DOHH2 (cell line): ENCODE results near the gene CCDC28A.

Experiments
- H3F3A ChIP-seq: fragments of 200-600 bp; sonication (generic), shearing (Covaris generic); 2 replicates; pipeline ENCODE4 v1.6.0; 2016; ENCODE audit warnings: antibody characterized with exemption, mild to moderate bottlenecking; ENCODE audit not compliant: control insufficient read depth, insufficient read depth
- H3K27ac ChIP-seq: fragments of 200-600 bp; sonication (generic); 2 replicates; pipeline ENCODE4 v1.5.1; 2014; ENCODE audit warnings: low read depth, mild to moderate bottlenecking, low read length, moderate library complexity
- H3K27me3 ChIP-seq: fragments of 200-600 bp; sonication (generic); 2 replicates; pipeline ENCODE4 v1.6.1; 2014; ENCODE audit warnings: mild to moderate bottlenecking, low read length, mixed read lengths; ENCODE audit not compliant: control insufficient read depth
- H3K36me3 ChIP-seq: fragments of 200-600 bp; sonication (generic); 2 replicates; pipeline ENCODE4 v1.6.1; 2014; ENCODE audit warnings: mild to moderate bottlenecking, low read length, moderate library complexity, mixed read lengths; ENCODE audit not compliant: control insufficient read depth
- H3K4me1 ChIP-seq: fragments of 200-600 bp; sonication (generic); 2 replicates; pipeline ENCODE4 v1.6.1; 2014; ENCODE audit warnings: mild to moderate bottlenecking, low read length, mixed read lengths; ENCODE audit not compliant: control insufficient read depth
- H3K4me2 ChIP-seq: fragments of 200-600 bp; sonication (generic); 2 replicates; pipeline ENCODE4 v1.6.0; 2014; ENCODE audit warnings: mild to moderate bottlenecking, low read length, moderate library complexity
- H3K4me3 ChIP-seq: fragments of 200-600 bp; sonication (generic); 2 replicates; pipeline ENCODE4 v1.5.1; 2014; ENCODE audit warnings: mild to moderate bottlenecking, low read length, mixed read lengths
- H3K79me2 ChIP-seq: fragments of 200-600 bp; sonication (generic); 2 replicates; pipeline ENCODE4 v1.6.1; 2014; ENCODE audit warnings: mild to moderate bottlenecking, low read length, mixed read lengths; ENCODE audit not compliant: control insufficient read depth
- H3K9me2 ChIP-seq: fragments of 200-600 bp; sonication (generic); replicated peaks from 2 replicates; pipeline ENCODE4 v1.6.1; 2014; ENCODE audit warnings: mild to moderate bottlenecking, low read length, mixed read lengths; ENCODE audit not compliant: control insufficient read depth
- H3K9me3 ChIP-seq: fragments of 200-600 bp; sonication (generic); 2 replicates; pipeline ENCODE4 v1.6.1; 2014; ENCODE audit warnings: antibody characterized with exemption, low read length, mixed read lengths; ENCODE audit not compliant: control insufficient read depth, insufficient read depth
- H4K20me1 ChIP-seq: fragments of 200-600 bp; sonication (generic); 2 replicates; pipeline ENCODE4 v1.6.0; 2014; ENCODE audit warnings: low read depth, mild to moderate bottlenecking, antibody characterized with exemption, low read length, moderate library complexity; ENCODE audit not compliant: control insufficient read depth, insufficient read depth
- CTCF ChIP-seq: fragments of 200-600 bp; sonication (generic); IDR thresholded peaks from one replicate; pipeline ENCODE4 v1.5.1; 2014; ENCODE audit warnings: antibody characterized with exemption, mild to moderate bottlenecking, low read depth, low read length; ENCODE audit not compliant: poor library complexity, severe bottlenecking
- EZH2phosphoT487 ChIP-seq: fragments of 200-600 bp; sonication (generic); IDR thresholded peaks from 2 replicates; pipeline ENCODE4 v1.6.1; 2017; ENCODE audit warnings: borderline replicate concordance, mild to moderate bottlenecking, antibody characterized with exemption, low read length, moderate library complexity, mixed read lengths

Gene CCDC28A

GRCh38 chr6:138811866-138812265 is 38.3 kb downstream of the CCDC28A start:
- Histone ChIP-seq H4K20me1 (no peaks in the 10 kb centered on the region), H3F3A (no peaks in the 10 kb centered on the region), H3K9me3 (no peaks in the 10 kb centered on the region), H3K9me2 (no peaks in the 10 kb centered on the region), H3K79me2 (no peaks in the 10 kb centered on the region), H3K27ac (no peak overlapping the region), H3K27me3 (peaks cover 6% of the 10 kb centered on the region; the same call in 1 of the 2 replicates), H3K4me2 (no peak overlapping the region), H3K4me3 (no peak overlapping the region), H3K36me3 (no peaks in the 10 kb centered on the region), H3K4me1 (peaks cover 6% of the 10 kb centered on the region)
- no peak for TF ChIP-seq CTCF

GRCh38 chr6:138814179-138814834 is 40.7 kb downstream of the CCDC28A start:
- H3K27ac ChIP-seq = no peak overlapping the region
- H3K9me3 ChIP-seq = no peaks in the 10 kb centered on the region
- no peaks in the 10 kb centered on the region for H3K9me2 ChIP-seq
- H3K27me3 ChIP-seq = peaks cover 6% of the 10 kb centered on the region; the same call in 1 of the 2 replicates
- H3K4me3 ChIP-seq = no peak overlapping the region
- H3K79me2 ChIP-seq = no peaks in the 10 kb centered on the region
- no peak overlapping the region for H3K4me2 ChIP-seq
- peaks cover 18% of the 10 kb centered on the region for H3K4me1 ChIP-seq
- no peaks in the 10 kb centered on the region for H3K36me3 ChIP-seq
- H3F3A ChIP-seq = no peaks in the 10 kb centered on the region
- TF ChIP-seq CTCF (no peak), EZH2phosphoT487 (no peak)
- H4K20me1 ChIP-seq = no peaks in the 10 kb centered on the region

- 0 out of 2 replicates have a peak, but pooled peaks cover 3% of the 10 kb centered on the region for H3K27me3 ChIP-seq
These were observed 41.7 kb downstream of the CCDC28A start for GRCh38 chr6:138815221-138815620.

More at GRCh38 chr6:138815221-138815620, 41.7 kb downstream of the CCDC28A start:
- no peaks in the 10 kb centered on the region for H4K20me1 ChIP-seq
- no peak overlapping the region for H3K27ac ChIP-seq
- TF ChIP-seq CTCF = no peak
- no peak for TF ChIP-seq EZH2phosphoT487
- H3K36me3 ChIP-seq = no peaks in the 10 kb centered on the region
- no peaks in the 10 kb centered on the region for H3K9me3 ChIP-seq
- no peaks in the 10 kb centered on the region for H3K79me2 ChIP-seq
- no peaks in the 10 kb centered on the region for H3F3A ChIP-seq
- no peak overlapping the region for H3K4me3 ChIP-seq
- H3K4me2 ChIP-seq = no peak overlapping the region
- no peaks in the 10 kb centered on the region for H3K9me2 ChIP-seq
- peaks cover 26% of the 10 kb centered on the region for H3K4me1 ChIP-seq
